HEK293 (cell line): ENCODE measurements around the gene WDR7.

Source experiments
- CTCF ChIA-PET: fragments of 350-600 bp; formaldehyde crosslinking; extraction: SDS; loops from one replicate; lab custom pipeline; 2021; ENCODE audit warnings: antibody characterized with exemption; lab: Yijun Ruan, JAX
- POLR2A ChIA-PET: fragments of 300-600 bp; formaldehyde crosslinking; extraction: SDS; loops from one replicate; lab custom pipeline; 2020; ENCODE audit warnings: antibody characterized with exemption, inconsistent platforms; lab: Yijun Ruan, JAX
- H3K27ac ChIP-seq: fragments of 200-500 bp; sonication (Bioruptor generic); 2 replicates; pipeline ENCODE4 v1.5.1; 2014; ENCODE audit warnings: low read depth, low read length, control low read depth, inconsistent platforms; ENCODE audit errors: extremely low read depth
- H3K36me3 ChIP-seq, 2 experiments: fragments of 200-500 bp in 1 of 2; sonication (Bioruptor generic) in 1 of 2; 1 replicate in 1 of 2; 2 replicates in 1 of 2; pipeline ENCODE4 v1.5.1; 2014 to 2017; ENCODE audit warnings: inconsistent platforms in 2 of 2, low read length in 2 of 2; ENCODE audit not compliant: control insufficient read depth in 2 of 2, insufficient read depth in 1 of 2
- H3K4me1 ChIP-seq: fragments of 200-500 bp; sonication (Bioruptor generic); 2 replicates; pipeline ENCODE4 v1.5.1; 2014; ENCODE audit warnings: mild to moderate bottlenecking, low read length, inconsistent platforms; ENCODE audit not compliant: control insufficient read depth, insufficient read depth
- H3K4me3 ChIP-seq: 2 replicates; pipeline ENCODE4 v1.5.1; 2011; ENCODE audit warnings: low read depth, mild to moderate bottlenecking, control low read depth, low read length, moderate library complexity
- H3K9me3 ChIP-seq: fragments of 200-500 bp; sonication (Bioruptor generic); 2 replicates; pipeline ENCODE4 v1.5.1; 2014; ENCODE audit warnings: low read depth, low read length, inconsistent platforms; ENCODE audit not compliant: control insufficient read depth, insufficient read depth
- AEBP2 ChIP-seq: fragments of 450-650 bp; formaldehyde crosslinking; IDR thresholded peaks from 2 replicates; pipeline ENCODE4 v1.5.1; 2016; ENCODE audit warnings: missing biosample characterization, missing genetic modification characterization, borderline replicate concordance
- IKZF3 ChIP-seq: fragments of 450-650 bp; IDR thresholded peaks from 2 replicates; pipeline ENCODE4 v1.5.0; 2018; ENCODE audit warnings: missing biosample characterization, mild to moderate bottlenecking, missing genetic modification characterization, moderate library complexity
- TSHZ1 ChIP-seq: fragments of 450-650 bp; formaldehyde crosslinking; IDR thresholded peaks from 2 replicates; pipeline ENCODE4 v1.5.1; 2016; ENCODE audit warnings: missing biosample characterization, missing genetic modification characterization, borderline replicate concordance
- ZBTB1 ChIP-seq: fragments of 450-650 bp; formaldehyde crosslinking; IDR thresholded peaks from 2 replicates; pipeline ENCODE4 v1.5.1; 2016; ENCODE audit warnings: missing biosample characterization, missing genetic modification characterization
- ZBTB49 ChIP-seq: fragments of 450-650 bp; formaldehyde crosslinking; IDR thresholded peaks from 2 replicates; pipeline ENCODE4 v1.5.1; 2016; ENCODE audit warnings: missing biosample characterization, missing genetic modification characterization, low read depth
- ZFP69B ChIP-seq: fragments of 450-650 bp; formaldehyde crosslinking; IDR thresholded peaks from 2 replicates; pipeline ENCODE4 v1.5.1; 2016; ENCODE audit warnings: missing biosample characterization, missing genetic modification characterization
- ZNF26 ChIP-seq: fragments of 450-650 bp; formaldehyde crosslinking; IDR thresholded peaks from 2 replicates; pipeline ENCODE4 v1.5.1; 2016; ENCODE audit warnings: missing biosample characterization, missing genetic modification characterization
- ZNF292 ChIP-seq: fragments of 450-650 bp; formaldehyde crosslinking; IDR thresholded peaks from 2 replicates; pipeline ENCODE4 v1.5.1; 2016; ENCODE audit warnings: low read depth, missing biosample characterization, missing genetic modification characterization, borderline replicate concordance
- ZNF354C ChIP-seq: fragments of 450-650 bp; formaldehyde crosslinking; IDR thresholded peaks from 2 replicates; pipeline ENCODE4 v1.5.1; 2016; ENCODE audit warnings: missing biosample characterization, missing genetic modification characterization, low read depth, borderline replicate concordance
- ZNF37A ChIP-seq: fragments of 450-650 bp; IDR thresholded peaks from 2 replicates; pipeline ENCODE4 v1.5.1; 2018; ENCODE audit warnings: missing biosample characterization, missing genetic modification characterization
- ZNF518A ChIP-seq: fragments of 450-650 bp; formaldehyde crosslinking; conservative IDR thresholded peaks from 2 replicates; pipeline ENCODE4 v1.5.1; 2016; ENCODE audit warnings: low read depth, missing biosample characterization, missing genetic modification characterization
- ZNF610 ChIP-seq: fragments of 450-650 bp; formaldehyde crosslinking; IDR thresholded peaks from 2 replicates; pipeline ENCODE4 v1.5.1; 2016; ENCODE audit warnings: missing biosample characterization, missing genetic modification characterization, borderline replicate concordance
- ZNF624 ChIP-seq: fragments of 450-650 bp; formaldehyde crosslinking; IDR thresholded peaks from 2 replicates; pipeline ENCODE4 v1.5.1; 2017; ENCODE audit warnings: missing biosample characterization, missing genetic modification characterization
- ZNF670 ChIP-seq: fragments of 450-650 bp; formaldehyde crosslinking; IDR thresholded peaks from 2 replicates; pipeline ENCODE4 v1.5.1; 2016; ENCODE audit warnings: missing biosample characterization, missing genetic modification characterization, low read depth
- ZNF791 ChIP-seq: fragments of 450-650 bp; formaldehyde crosslinking; IDR thresholded peaks from 2 replicates; pipeline ENCODE4 v1.5.1; 2016; ENCODE audit warnings: missing biosample characterization, missing genetic modification characterization
- ZNF843 ChIP-seq: fragments of 450-650 bp; formaldehyde crosslinking; IDR thresholded peaks from 2 replicates; pipeline ENCODE4 v1.5.1; 2016; ENCODE audit warnings: missing biosample characterization, missing genetic modification characterization
- ZSCAN30 ChIP-seq: fragments of 450-650 bp; IDR thresholded peaks from 2 replicates; pipeline ENCODE4 v1.5.1; 2018; ENCODE audit warnings: missing biosample characterization, mild to moderate bottlenecking, missing genetic modification characterization, moderate library complexity

Gene WDR7

GRCh38 chr18:56962322-56962721 lies 311.2 kb downstream of the WDR7 start:
- ChIA-PET CTCF (interaction anchor here (0.6 to 1.4 kb wide), 2 partner anchors 20 to 60 kb away, joined by 3 read pairs; no protein-coding TSS in a partner anchor), POLR2A (no interaction called here)
- Histone ChIP-seq H3K36me3 (no peaks in the 10 kb centered on the region; a peak in 1 of 3 replicates), H3K4me3 (no peak overlapping the region), H3K27ac (no peak overlapping the region), H3K4me1 (no peaks in the 10 kb centered on the region), H3K9me3 (no peaks in the 10 kb centered on the region)
- TF ChIP-seq ZNF37A (tag by site-specific recombination) (no peak), ZNF610 (tag by site-specific recombination) (no peak), ZBTB1 (tag by site-specific recombination) (no peak), ZNF624 (no peak), TSHZ1 (tag by site-specific recombination) (no peak), ZNF354C (tag by site-specific recombination) (no peak), ZNF843 (tag by site-specific recombination) (no peak), ZBTB49 (no peak), ZFP69B (tag by site-specific recombination) (no peak), ZNF518A (no peak)

GRCh38 chr18:56967035-56967434 lies 315.9 kb downstream of the WDR7 start:
- H3K27ac ChIP-seq, result no peak overlapping the region
- no peaks in the 10 kb centered on the region for H3K9me3 ChIP-seq
- no peak overlapping the region for H3K4me3 ChIP-seq
- H3K4me1 ChIP-seq, result peaks cover 8% of the 10 kb centered on the region
- POLR2A ChIA-PET, result no interaction called here
- CTCF ChIA-PET, result no interaction called here
- no peaks in the 10 kb centered on the region; a peak in 1 of 3 replicates for H3K36me3 ChIP-seq
- no peak for TF ChIP-seq ZNF292 (tag by site-specific recombination)
- no peak for TF ChIP-seq ZNF791 (tag by site-specific recombination)
- TF ChIP-seq TSHZ1 (tag by site-specific recombination), result no peak
- no peak for TF ChIP-seq IKZF3 (tag by site-specific recombination)
- TF ChIP-seq ZSCAN30, result no peak
- no peak for TF ChIP-seq ZNF26 (tag by site-specific recombination)
- TF ChIP-seq AEBP2 (tag by site-specific recombination), result no peak
- no peak for TF ChIP-seq ZNF670 (tag by site-specific recombination)
